Neural cell (in vitro differentiated cells): ENCODE results near the gene PTH1R. TPM values are rescaled to one million over a fixed set of nuclear protein-coding genes. Genes with fewer than 3 reads are reported as not detected.

Experiments used
- H2AFZ ChIP-seq: fragments of 200-600, 300-800 bp; sonication (generic), shearing (Covaris generic); 2 replicates; pipeline ENCODE4 v1.6.0; 2014; ENCODE audit warnings: low read depth, mild to moderate bottlenecking, antibody characterized with exemption, low read length, moderate library complexity
- H3F3A ChIP-seq: fragments of 200-600 bp; shearing (Covaris generic); 2 replicates; pipeline ENCODE4 v1.6.1; 2016; ENCODE audit warnings: mild to moderate bottlenecking, moderate library complexity, mixed read lengths, antibody characterized with exemption, low read length; ENCODE audit not compliant: insufficient read depth, poor library complexity, severe bottlenecking
- H3K27ac ChIP-seq: fragments of 200-600, 300-800 bp; sonication (generic), shearing (Covaris generic); 2 replicates; pipeline ENCODE4 v1.5.1; 2014; ENCODE audit warnings: mild to moderate bottlenecking, low read length, moderate library complexity
- H3K27me3 ChIP-seq: fragments of 300-800, 200-600 bp; sonication (generic), shearing (Covaris generic); 2 replicates; pipeline ENCODE4 v1.6.0; 2014; ENCODE audit warnings: mild to moderate bottlenecking, low read depth, low read length, moderate library complexity; ENCODE audit not compliant: insufficient read depth
- H3K36me3 ChIP-seq: fragments of 300-800, 200-600 bp; sonication (generic), shearing (Covaris generic); 2 replicates; pipeline ENCODE4 v1.5.1; 2014; ENCODE audit warnings: mild to moderate bottlenecking, antibody characterized with exemption, low read length, moderate library complexity; ENCODE audit not compliant: insufficient read depth
- H3K4me2 ChIP-seq: fragments of 300-800, 200-600 bp; sonication (generic), shearing (Covaris generic); 2 replicates; pipeline ENCODE4 v1.6.0; 2014; ENCODE audit warnings: mild to moderate bottlenecking, low read length
- H3K4me3 ChIP-seq: fragments of 300-800, 200-600 bp; sonication (generic), shearing (Covaris generic); 2 replicates; pipeline ENCODE4 v1.5.1; 2014; ENCODE audit warnings: mild to moderate bottlenecking, low read length, moderate library complexity
- H3K79me2 ChIP-seq: fragments of 200-600 bp; shearing (Covaris generic); replicated peaks from 2 replicates; pipeline ENCODE4 v1.6.0; 2014; ENCODE audit warnings: mild to moderate bottlenecking, low read length, moderate library complexity; ENCODE audit not compliant: insufficient read depth
- H3K9ac ChIP-seq: fragments of 300-800, 200-600 bp; sonication (generic), shearing (Covaris generic); 2 replicates; pipeline ENCODE4 v1.6.1; 2016; ENCODE audit warnings: mild to moderate bottlenecking, low read length, mixed read lengths
- H3K9me2 ChIP-seq: fragments of 200-600 bp; shearing (Covaris generic); 2 replicates; pipeline ENCODE4 v1.6.1; 2016; ENCODE audit warnings: mild to moderate bottlenecking, low read length, mixed read lengths; ENCODE audit not compliant: insufficient read depth
- H3K9me3 ChIP-seq: fragments of 200-600, 300-800 bp; sonication (generic), shearing (Covaris generic); 2 replicates; pipeline ENCODE4 v1.6.1; 2016; ENCODE audit warnings: mild to moderate bottlenecking, mixed run types, low read length, moderate library complexity, mixed read lengths
- H4K20me1 ChIP-seq: fragments of 200-600 bp; shearing (Covaris generic); 2 replicates; pipeline ENCODE4 v1.6.1; 2016; ENCODE audit warnings: mild to moderate bottlenecking, mixed run types; ENCODE audit not compliant: insufficient read depth
- EP300 ChIP-seq: fragments of 450-650 bp; conservative IDR thresholded peaks from 2 replicates; pipeline ENCODE4 v1.6.1; 2014; ENCODE audit warnings: antibody characterized with exemption, mild to moderate bottlenecking, moderate library complexity; ENCODE audit not compliant: poor library complexity, severe bottlenecking
- EZH2 ChIP-seq: fragments of 200-600, 300-800 bp; shearing (Covaris generic), sonication (generic); IDR thresholded peaks from 2 replicates; pipeline ENCODE4 v1.6.1; 2014; ENCODE audit warnings: antibody characterized with exemption, low read length, borderline replicate concordance, mild to moderate bottlenecking; ENCODE audit not compliant: insufficient read depth, poor library complexity, severe bottlenecking
- MXI1 ChIP-seq: fragments of 450-650 bp; conservative IDR thresholded peaks from 2 replicates; pipeline ENCODE4 v1.6.1; 2014; ENCODE audit warnings: antibody characterized with exemption, mild to moderate bottlenecking; ENCODE audit not compliant: poor library complexity, severe bottlenecking
- POLR2AphosphoS5 ChIP-seq: IDR thresholded peaks from 2 replicates; pipeline ENCODE4 v1.6.1; 2012
- RAD21 ChIP-seq: fragments of 450-650 bp; conservative IDR thresholded peaks from 2 replicates; pipeline ENCODE4 v1.6.1; 2014; ENCODE audit warnings: antibody characterized with exemption, mild to moderate bottlenecking, moderate library complexity
- SMC3 ChIP-seq: fragments of 450-650 bp; conservative IDR thresholded peaks from 2 replicates; pipeline ENCODE4 v1.6.1; 2014; ENCODE audit warnings: antibody characterized with exemption, mild to moderate bottlenecking, moderate library complexity; ENCODE audit not compliant: poor library complexity
- TAF1 ChIP-seq: IDR thresholded peaks from 2 replicates; pipeline ENCODE4 v1.6.1; 2012; ENCODE audit warnings: low read depth
- polyA plus RNA-seq: library from polyadenylated mRNA; depleted of rRNA; stranded (reverse); fragments of >200 nt; gene quantifications from 2 replicates; pipeline ENCODE4 v1.2.3, GENCODE V29; 2014
- TF ChIP-seq, protein P1 (sequence below): fragments of 450-650 bp; IDR thresholded peaks from 2 replicates; pipeline ENCODE4 v1.5.1; 2014; ENCODE audit warnings: antibody characterized with exemption, mild to moderate bottlenecking, moderate library complexity; ENCODE audit not compliant: poor library complexity, severe bottlenecking
- TF ChIP-seq, protein P2 (sequence below): IDR thresholded peaks from 2 replicates; pipeline ENCODE4 v1.6.1; 2012; ENCODE audit warnings: borderline replicate concordance

The PTH1R gene
- polyA plus RNA-seq, 1 donor from 2014 or later, result not detected

DNA sequence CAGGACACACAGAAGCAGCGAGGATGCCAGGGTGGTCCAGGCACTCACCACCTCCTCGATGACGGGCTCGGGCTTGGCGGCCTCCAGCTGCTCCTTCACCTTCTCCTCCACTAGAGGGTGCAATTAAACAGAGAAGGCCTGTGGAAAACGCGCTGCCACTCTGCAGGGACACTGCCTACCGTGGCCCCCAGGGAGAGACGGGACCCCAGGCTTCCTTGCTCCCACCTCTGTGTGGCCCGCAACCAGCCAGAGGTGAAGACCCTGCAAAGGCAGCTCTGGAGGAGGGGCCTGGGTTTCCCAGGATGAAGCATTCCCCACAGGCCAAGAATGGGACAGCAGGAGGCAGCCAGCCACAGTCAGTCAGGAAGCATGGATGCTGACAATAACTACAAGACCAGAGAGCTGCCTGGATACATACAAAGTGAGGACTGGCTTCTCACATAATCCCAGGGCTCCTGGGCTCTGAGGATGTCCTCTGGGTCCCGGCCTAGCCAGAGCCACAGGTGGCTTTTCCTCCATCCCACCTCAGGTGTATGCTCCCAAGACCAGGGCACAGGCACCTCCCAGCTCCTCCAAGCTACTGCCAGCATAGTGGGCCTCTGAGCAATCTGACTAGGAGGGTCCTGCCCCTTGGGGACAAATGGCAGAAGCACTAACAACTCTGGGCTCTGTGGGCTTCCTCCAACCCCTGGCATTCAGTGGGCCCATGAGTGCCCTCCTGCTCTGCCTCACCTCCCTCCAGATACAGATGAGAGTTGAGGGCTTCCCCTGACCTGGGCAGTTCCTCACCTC, 46.2 kb downstream of the PTH1R start:
- no peaks in the 10 kb centered on the region for H4K20me1 ChIP-seq
- H3K4me2 ChIP-seq, result no peak overlapping the region
- H3K27me3 ChIP-seq, result no peaks in the 10 kb centered on the region
- H3K4me3 ChIP-seq, result no peak overlapping the region
- no peak overlapping the region for H3K27ac ChIP-seq
- no peaks in the 10 kb centered on the region for H3K79me2 ChIP-seq
- TF ChIP-seq EZH2 (no peak), EP300 (no peak), RAD21 (peak; percentile 18), SMC3 (peak; percentile 35), TAF1 (no peak), POLR2AphosphoS5 (no peak)
- TF ChIP-seq, protein P1, sequence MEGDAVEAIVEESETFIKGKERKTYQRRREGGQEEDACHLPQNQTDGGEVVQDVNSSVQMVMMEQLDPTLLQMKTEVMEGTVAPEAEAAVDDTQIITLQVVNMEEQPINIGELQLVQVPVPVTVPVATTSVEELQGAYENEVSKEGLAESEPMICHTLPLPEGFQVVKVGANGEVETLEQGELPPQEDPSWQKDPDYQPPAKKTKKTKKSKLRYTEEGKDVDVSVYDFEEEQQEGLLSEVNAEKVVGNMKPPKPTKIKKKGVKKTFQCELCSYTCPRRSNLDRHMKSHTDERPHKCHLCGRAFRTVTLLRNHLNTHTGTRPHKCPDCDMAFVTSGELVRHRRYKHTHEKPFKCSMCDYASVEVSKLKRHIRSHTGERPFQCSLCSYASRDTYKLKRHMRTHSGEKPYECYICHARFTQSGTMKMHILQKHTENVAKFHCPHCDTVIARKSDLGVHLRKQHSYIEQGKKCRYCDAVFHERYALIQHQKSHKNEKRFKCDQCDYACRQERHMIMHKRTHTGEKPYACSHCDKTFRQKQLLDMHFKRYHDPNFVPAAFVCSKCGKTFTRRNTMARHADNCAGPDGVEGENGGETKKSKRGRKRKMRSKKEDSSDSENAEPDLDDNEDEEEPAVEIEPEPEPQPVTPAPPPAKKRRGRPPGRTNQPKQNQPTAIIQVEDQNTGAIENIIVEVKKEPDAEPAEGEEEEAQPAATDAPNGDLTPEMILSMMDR, result peak; percentile 43
- H3K9ac ChIP-seq, result no peak overlapping the region
- no peak overlapping the region for H2AFZ ChIP-seq
- no peaks in the 10 kb centered on the region for H3K36me3 ChIP-seq
- H3K9me2 ChIP-seq, result no peaks in the 10 kb centered on the region
- no peaks in the 10 kb centered on the region for H3K9me3 ChIP-seq
- H3F3A ChIP-seq, result no peaks in the 10 kb centered on the region

DNA sequence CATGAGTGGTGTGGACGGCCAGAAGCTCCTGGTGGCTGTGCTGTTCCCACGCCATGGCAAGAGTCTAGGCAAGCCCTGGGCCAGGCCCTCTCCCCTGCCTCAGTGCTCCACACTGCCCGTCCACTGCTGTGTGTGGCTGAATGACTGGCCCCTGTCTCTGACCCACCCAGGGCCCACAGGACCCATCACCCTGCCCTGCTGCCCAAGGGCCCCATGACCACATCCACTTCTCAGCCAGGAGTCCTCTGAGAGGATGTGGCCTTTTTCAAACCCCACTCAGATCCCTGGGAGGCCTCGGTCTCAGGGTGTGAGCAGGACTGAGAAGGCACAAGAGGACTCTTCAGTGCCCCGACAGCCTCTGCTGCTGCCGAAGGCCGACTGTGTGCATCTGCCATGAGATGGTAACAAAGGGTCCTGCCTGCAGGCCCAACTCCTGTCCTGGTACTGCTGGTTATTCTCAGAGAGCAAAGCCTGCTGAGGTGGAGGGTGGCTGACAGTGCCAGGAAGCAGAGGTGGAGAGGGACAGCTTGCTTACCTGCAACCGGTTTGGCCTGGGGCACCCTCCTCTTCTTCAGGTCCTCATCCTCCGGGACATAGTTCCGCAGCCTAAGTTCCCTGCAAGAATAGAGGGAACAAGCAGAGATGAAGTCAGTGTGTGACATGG, 47.5 kb downstream of the PTH1R start:
- Histone ChIP-seq H3F3A (no peaks in the 10 kb centered on the region), H3K9ac (no peak overlapping the region), H3K9me3 (no peaks in the 10 kb centered on the region), H3K4me2 (no peak overlapping the region), H3K4me3 (no peak overlapping the region), H2AFZ (no peak overlapping the region), H3K36me3 (no peaks in the 10 kb centered on the region), H3K27ac (no peak overlapping the region), H3K27me3 (no peaks in the 10 kb centered on the region), H3K79me2 (peaks cover 5% of the 10 kb centered on the region), H3K9me2 (no peaks in the 10 kb centered on the region), H4K20me1 (no peaks in the 10 kb centered on the region)
- no peak for TF ChIP-seq RAD21
- TF ChIP-seq MXI1, result no peak

DNA sequence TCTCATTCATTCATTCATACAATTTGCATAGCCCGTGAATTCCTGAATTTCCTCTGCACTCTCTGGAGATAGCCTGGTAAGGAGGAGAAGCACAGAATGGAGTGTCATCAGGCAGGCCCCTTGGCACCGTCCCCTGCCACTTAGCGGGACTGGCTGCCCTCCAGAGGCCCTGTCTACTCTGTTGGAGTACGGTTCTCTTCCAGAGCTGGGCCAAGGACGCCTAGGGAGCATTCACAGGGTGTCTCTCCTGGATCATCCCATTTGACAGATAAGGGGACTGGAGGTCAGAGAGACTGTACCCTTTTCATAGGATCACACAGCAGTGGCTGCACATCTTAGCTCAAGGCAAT, 48.0 kb downstream of the PTH1R start:
- Histone ChIP-seq H3K27me3 (no peaks in the 10 kb centered on the region), H2AFZ (no peak overlapping the region), H3K9me2 (no peaks in the 10 kb centered on the region), H3K4me2 (no peak overlapping the region), H4K20me1 (no peaks in the 10 kb centered on the region), H3F3A (no peaks in the 10 kb centered on the region), H3K9ac (no peak overlapping the region), H3K79me2 (peaks cover 5% of the 10 kb centered on the region), H3K27ac (no peak overlapping the region), H3K4me3 (no peak overlapping the region), H3K9me3 (no peaks in the 10 kb centered on the region), H3K36me3 (no peaks in the 10 kb centered on the region)
- no peak for TF ChIP-seq EZH2
- TF ChIP-seq POLR2AphosphoS5, result no peak
- TF ChIP-seq SMC3, result no peak
- TF ChIP-seq EP300, result no peak
- no peak for TF ChIP-seq TAF1
- TF ChIP-seq RAD21, result no peak
- TF ChIP-seq, protein P2, sequence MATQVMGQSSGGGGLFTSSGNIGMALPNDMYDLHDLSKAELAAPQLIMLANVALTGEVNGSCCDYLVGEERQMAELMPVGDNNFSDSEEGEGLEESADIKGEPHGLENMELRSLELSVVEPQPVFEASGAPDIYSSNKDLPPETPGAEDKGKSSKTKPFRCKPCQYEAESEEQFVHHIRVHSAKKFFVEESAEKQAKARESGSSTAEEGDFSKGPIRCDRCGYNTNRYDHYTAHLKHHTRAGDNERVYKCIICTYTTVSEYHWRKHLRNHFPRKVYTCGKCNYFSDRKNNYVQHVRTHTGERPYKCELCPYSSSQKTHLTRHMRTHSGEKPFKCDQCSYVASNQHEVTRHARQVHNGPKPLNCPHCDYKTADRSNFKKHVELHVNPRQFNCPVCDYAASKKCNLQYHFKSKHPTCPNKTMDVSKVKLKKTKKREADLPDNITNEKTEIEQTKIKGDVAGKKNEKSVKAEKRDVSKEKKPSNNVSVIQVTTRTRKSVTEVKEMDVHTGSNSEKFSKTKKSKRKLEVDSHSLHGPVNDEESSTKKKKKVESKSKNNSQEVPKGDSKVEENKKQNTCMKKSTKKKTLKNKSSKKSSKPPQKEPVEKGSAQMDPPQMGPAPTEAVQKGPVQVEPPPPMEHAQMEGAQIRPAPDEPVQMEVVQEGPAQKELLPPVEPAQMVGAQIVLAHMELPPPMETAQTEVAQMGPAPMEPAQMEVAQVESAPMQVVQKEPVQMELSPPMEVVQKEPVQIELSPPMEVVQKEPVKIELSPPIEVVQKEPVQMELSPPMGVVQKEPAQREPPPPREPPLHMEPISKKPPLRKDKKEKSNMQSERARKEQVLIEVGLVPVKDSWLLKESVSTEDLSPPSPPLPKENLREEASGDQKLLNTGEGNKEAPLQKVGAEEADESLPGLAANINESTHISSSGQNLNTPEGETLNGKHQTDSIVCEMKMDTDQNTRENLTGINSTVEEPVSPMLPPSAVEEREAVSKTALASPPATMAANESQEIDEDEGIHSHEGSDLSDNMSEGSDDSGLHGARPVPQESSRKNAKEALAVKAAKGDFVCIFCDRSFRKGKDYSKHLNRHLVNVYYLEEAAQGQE, result no peak
- TF ChIP-seq MXI1, result no peak
- TF ChIP-seq, protein P1, result no peak
